Epithelial cell of prostate (primary cell): Measurements from ENCODE around the gene POU6F2.
"Not testable (repeated sequence)": the region's sequence is repeated elsewhere in the genome, so short reads cannot be mapped to it uniquely, and the experiment has no call there.

Experiments
- DNase-seq: peaks from one replicate; pipeline ENCODE4 v3.0.0-alpha.2; 2011; ENCODE audit warnings: low read depth, low spot score
- H3K27ac ChIP-seq: fragments of 450-650 bp; 2 replicates; pipeline ENCODE4 v1.5.1; 2017; ENCODE audit warnings: mild to moderate bottlenecking

POU6F2 gene

GRCh38 chr7:39331607-39332006, 353.9 kb downstream of the POU6F2 start:
- not testable (repeated sequence) for DNase-seq, H3K27ac ChIP-seq

DNA sequence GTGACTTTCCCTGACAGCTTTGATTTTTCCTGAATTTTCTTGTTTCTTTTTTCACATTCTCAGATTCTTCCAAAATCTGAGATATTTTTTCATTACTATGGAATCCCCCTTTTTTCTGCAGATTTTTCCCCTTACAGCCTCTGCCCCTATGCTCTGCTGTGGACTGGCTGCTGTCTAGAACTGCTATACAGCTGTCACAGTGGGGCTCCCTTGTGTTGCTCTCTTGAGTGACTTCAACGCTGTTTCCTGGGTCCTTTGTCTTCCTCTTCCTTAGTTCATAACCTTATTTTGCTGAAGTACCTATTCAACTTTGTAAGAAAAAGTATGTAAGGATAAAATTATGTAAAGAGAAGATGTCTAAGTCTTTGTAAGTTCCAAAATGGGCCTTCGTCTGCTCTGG, 354.4 kb downstream of the POU6F2 start:
- H3K27ac ChIP-seq: no peak overlapping the region
- no peak for DNase-seq

DNA sequence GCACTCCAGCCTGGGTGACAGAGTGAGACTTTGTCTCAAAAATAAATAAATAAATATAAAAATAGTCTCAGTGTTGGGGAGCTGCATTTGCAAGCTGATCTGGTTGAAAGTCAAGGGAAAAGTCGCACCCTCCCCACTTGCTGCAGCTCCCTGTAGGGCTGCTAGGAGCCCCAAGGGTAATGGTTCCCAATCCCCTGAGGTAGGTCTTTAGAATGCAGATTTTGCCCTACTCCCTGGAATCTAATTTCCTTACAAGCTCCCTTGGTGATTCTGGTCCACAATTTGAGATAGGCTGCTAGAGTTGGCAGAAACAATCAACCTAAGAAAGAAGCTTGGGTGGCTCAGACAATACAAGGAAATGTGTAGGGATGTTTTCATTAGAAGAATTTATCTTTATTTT, 356.0 kb downstream of the POU6F2 start:
- DNase-seq: no peak
- H3K27ac ChIP-seq: no peak overlapping the region

DNA sequence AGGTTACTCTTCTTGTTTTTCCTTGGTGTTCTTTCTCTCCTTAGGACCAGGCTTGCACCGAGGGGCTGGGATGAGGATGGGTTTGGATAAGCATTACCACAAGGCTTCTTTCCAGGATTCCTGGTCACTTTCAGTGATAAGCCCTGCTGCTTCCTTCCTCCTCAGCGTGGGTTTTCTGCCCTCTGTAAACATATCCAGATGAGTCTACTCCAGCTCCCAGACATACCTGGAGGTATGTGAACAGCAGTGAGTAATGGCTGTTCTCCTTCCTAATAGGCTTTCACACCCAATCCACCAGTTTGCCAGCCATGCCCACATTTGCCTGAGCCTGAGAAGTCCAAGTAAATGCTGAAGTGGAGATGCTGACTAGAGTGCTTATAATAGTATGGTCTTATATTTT, 358.7 kb downstream of the POU6F2 start:
- peak; percentile 6 for DNase-seq
- H3K27ac ChIP-seq: no peak overlapping the region

- no peak overlapping the region for H3K27ac ChIP-seq
- DNase-seq: no peak
Measured at GRCh38 chr7:39338716-39339115, 361.0 kb downstream of the POU6F2 start.

DNA sequence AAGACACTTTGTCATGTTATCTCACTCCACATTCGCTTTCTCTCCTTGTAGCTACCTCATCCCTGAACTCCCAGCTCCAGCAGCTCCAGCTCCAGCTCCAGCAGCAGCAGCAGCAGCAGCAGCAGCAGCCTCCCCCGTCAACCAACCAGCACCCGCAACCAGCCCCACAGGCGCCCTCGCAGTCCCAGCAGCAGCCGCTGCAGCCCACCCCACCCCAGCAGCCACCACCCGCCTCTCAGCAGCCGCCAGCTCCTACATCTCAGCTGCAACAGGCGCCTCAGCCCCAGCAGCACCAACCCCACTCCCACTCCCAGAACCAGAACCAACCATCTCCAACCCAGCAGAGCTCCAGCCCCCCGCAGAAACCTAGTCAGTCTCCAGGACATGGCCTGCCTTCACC, 361.9 kb downstream of the POU6F2 start:
- H3K27ac ChIP-seq: no peak overlapping the region
- no peak for DNase-seq

DNA sequence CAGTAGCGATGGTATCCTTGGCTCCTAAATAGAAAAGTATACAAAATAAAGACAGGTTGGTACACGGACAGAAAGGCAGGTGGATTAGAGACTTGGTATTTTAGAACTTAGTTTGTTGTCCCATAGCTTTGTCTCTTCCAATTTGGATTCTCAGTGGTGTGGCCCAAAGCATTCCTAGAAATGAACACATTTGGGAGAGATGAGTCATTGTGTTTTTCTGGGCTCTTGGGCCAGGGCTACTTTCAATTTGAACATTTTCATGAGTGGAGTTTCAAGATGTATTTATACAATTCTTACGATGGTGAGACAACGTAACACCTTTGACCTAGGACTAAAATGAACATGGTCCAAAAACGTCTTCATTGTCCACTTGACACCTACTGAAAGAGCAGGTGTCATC, 363.4 kb downstream of the POU6F2 start:
- no peak for DNase-seq
- no peak overlapping the region for H3K27ac ChIP-seq

DNA sequence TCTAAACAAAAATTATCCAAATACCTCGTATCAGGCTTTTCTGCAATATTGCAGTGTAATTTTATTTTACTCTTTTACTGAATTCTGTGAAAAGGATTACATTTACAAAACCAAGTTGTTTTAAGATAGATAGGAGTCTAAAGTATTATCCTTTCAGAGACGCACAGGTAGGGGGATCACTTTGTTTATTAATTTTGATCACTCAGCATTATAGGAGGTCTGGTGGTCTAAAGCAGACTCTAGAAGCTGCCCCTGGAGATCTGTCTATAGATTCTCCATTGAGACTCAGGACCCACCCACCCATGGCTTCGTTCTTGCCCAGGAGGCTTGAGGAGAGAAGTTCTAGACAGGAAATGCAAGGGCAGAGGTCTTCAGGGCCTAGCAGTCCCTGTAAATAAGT, 365.1 kb downstream of the POU6F2 start:
- H3K27ac ChIP-seq: no peak overlapping the region
- DNase-seq: no peak

DNA sequence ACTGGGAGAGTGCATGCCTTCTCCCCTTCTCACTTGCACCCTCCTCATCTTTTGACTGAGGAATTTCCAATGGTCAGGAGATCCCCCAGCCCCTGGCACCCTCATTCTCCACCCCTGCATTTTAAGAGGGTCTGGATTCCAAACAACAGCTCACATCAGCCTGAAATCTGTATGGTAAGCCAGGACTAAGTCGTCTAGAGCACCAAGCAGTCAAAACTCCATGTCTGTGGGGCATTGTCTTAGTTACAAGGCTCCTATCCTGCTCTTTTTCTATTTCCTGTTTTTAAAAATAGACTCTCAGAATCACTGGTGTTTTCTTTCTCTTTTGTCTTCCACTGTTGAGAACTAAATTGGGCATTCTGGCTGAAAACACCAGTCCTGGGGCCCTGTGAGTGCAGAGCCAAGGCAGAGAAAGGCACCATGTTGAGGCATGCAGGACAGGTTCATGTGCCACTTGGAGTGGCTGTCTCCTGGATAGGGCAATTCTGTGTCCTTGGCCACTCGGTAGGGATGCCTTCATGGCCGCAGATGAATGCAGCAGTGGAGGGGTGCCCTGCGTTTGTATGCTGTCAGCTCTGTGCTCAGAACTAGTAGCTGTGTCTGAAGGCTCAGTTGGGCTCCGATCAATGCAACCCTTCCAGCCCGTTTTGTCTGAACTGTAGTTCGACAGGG, 371.9 kb downstream of the POU6F2 start:
- no peak for DNase-seq
- H3K27ac ChIP-seq: no peak overlapping the region

GRCh38 chr7:39353615-39354376, 376.1 kb downstream of the POU6F2 start:
- no peak for DNase-seq
- no peak overlapping the region for H3K27ac ChIP-seq

GRCh38 chr7:39355664-39356063, 378.0 kb downstream of the POU6F2 start:
- DNase-seq: no peak
- H3K27ac ChIP-seq: no peak overlapping the region

- H3K27ac ChIP-seq: no peak overlapping the region
Measured at GRCh38 chr7:39356172-39356925, 378.6 kb downstream of the POU6F2 start.

DNA sequence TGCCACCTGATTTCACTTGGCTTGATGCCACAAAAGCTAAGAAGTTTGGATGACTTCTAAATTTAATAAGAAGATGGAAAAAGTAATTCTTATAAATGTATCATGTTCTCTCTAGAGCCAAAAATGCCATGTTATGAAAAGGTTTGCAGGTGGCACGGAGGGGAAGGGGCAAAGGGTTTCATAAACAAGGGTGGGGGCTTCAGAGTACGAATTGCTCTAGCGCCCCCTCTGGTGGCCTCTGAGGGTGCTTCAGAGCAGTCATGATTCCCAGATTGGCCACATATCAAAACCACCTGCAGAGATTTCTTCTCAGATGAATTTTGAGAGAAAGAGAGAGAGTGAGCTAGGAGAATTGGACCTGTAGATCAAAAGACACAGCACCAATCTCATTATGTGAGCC, 379.9 kb downstream of the POU6F2 start:
- no peak for DNase-seq
- H3K27ac ChIP-seq: no peak overlapping the region

More at GRCh38 chr7:39356172-39356925, 378.6 kb downstream of the POU6F2 start:
- no peak for DNase-seq

- H3K27ac ChIP-seq: no peak overlapping the region
- DNase-seq: no peak
Measured at GRCh38 chr7:39360038-39360437, 382.3 kb downstream of the POU6F2 start.

DNA sequence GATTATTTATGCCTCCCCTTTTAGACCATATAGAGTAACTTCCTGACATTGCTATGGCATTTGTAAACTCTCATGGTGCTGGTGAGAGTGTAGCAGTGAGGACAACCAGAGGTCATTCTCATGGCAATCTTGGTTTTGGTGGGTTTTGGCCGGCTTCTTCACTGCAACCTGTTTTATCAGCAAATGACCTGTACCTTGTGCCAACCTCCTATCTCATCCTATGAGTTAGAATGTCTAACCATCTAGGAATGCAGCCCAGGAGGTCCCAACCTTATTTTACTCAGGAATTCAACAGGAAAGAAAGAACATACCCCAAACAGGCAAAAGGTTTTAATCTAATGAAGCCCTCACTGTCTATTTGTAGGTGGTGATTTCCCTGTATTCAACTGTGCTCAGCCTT, 383.1 kb downstream of the POU6F2 start:
- no peak overlapping the region for H3K27ac ChIP-seq
- no peak for DNase-seq

GRCh38 chr7:39365751-39366295, 388.1 kb downstream of the POU6F2 start:
- DNase-seq: no peak
- H3K27ac ChIP-seq: no peak overlapping the region

- no peak for DNase-seq
- H3K27ac ChIP-seq: no peak overlapping the region
Measured at GRCh38 chr7:39367451-39367850, 389.7 kb downstream of the POU6F2 start.

- DNase-seq: no peak
- no peak overlapping the region for H3K27ac ChIP-seq
Measured at GRCh38 chr7:39367943-39368342, 390.2 kb downstream of the POU6F2 start.

GRCh38 chr7:39372383-39372782, 394.7 kb downstream of the POU6F2 start:
- no peak overlapping the region for H3K27ac ChIP-seq
- no peak for DNase-seq

- no peak for DNase-seq
- no peak overlapping the region for H3K27ac ChIP-seq
Measured at GRCh38 chr7:39374436-39375040, 396.8 kb downstream of the POU6F2 start.
